NCI-H510A (cell line): ENCODE data around the gene RAP1B.

ENCODE experiments used
- DNase-seq: peaks from one replicate; lab custom pipeline; 2025; lab: John Stamatoyannopoulos, UW

Gene RAP1B

GRCh38 chr12:68699486-68699885 lies 88.8 kb downstream of the RAP1B start:
- no peak for DNase-seq
